ENCODE results near the gene BMP7.

- TF ChIP-seq CTCF (conservative IDR thresholded peaks at IDR 0.05; ENCODE audit: low read length) (no peak), EZH2phosphoT487 (IDR thresholded peaks at IDR 0.05; ENCODE audit: borderline replicate concordance, low read depth, low read length) (no peak)
Measured at GRCh38 chr20:57315083-57315975, 48.9 kb upstream of the BMP7 start.

Data from OCI-LY7 (cell line).